Cardiac septum (tissue), 1 donor: ENCODE measurements around the gene CAMK2B. TPM values are rescaled to one million over a fixed set of nuclear protein-coding genes. Genes with fewer than 3 reads are reported as not detected.
"Not testable (repeated sequence)": the region's sequence is repeated elsewhere in the genome, so short reads cannot be mapped to it uniquely, and the experiment has no call there.

Source experiments
- DNase-seq: peaks from one replicate; pipeline ENCODE4 v3.0.0-alpha.2; 2020; ENCODE audit warnings: low spot score
- intact Hi-C: fragments of 100-400 bp; cut with DNase I; formaldehyde crosslinking; loops from one replicate; pipeline ENCODE4 v1.14.0; 2022
- total RNA-seq: library from RNA; stranded (reverse); fragmentation: NEBNext Ultra II Directional; extraction: Animal tissue kit (Norgen Biotek cat#: 25700); gene quantifications from one replicate; pipeline ENCODE4 v1.2.1, GENCODE V29; 2021
- donor health status: DM: no; HTN: no; CAD: no.

Gene CAMK2B
- total RNA-seq, 1 donor from 2014 or later, result 149 TPM

DNA sequence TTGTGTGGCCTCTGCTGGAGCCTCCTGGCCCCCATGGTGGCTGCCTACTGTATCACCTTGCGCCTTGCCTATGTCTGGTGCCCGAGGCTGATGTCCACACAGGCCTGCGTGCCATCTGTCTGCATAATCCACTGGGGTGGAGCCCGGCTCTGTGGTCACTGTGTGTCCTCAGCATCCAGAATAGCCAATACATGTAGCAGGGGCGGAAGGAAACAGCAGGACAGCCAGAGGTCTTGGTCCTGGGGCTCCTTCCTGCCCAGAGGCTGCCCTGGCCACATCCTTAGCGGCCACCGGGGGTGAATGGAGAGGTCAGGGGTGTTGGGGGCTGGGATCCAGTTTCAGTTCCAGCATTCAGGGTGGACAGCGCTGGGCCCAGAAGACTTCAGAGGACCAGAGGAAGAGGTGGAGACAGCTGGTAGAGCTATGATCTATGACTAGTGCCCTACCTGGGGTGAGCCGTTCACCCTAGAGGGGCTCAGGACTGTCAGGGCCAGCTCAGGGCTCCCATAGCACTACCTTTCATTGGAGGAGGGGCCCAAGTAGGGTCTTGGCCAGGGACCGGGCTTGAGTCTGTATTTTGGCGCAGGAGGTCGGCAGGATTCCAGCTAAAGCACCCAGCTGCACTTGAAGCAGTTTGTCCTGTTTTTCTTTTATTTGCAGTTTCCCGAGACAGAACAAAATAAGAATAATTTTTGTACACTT lies 108.7 kb downstream of the CAMK2B start:
- intact Hi-C loops, result no loop called here
- peak; percentile 69 for DNase-seq

DNA sequence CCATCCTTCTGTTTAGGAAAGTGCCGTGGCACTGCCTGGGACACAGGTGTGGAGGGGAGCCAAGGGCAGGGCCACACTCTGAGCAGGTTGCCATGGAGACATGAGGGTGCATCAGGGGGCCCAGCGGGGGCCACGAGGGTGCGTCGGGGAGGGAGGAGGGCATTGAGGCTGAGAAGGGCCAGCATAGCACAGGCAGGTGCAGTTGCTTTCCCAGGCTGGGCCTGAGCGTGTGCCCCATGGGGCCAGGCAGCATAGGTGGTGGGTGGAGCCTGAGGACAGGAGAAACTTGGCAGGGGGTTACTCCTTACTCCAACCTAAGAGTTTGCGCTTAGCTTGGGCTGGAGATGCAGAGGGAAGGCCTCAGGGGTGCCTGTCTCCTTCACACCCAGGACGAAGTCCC lies 109.4 kb downstream of the CAMK2B start:
- peak; percentile 70 for DNase-seq
- intact Hi-C loops, result no loop called here

DNA sequence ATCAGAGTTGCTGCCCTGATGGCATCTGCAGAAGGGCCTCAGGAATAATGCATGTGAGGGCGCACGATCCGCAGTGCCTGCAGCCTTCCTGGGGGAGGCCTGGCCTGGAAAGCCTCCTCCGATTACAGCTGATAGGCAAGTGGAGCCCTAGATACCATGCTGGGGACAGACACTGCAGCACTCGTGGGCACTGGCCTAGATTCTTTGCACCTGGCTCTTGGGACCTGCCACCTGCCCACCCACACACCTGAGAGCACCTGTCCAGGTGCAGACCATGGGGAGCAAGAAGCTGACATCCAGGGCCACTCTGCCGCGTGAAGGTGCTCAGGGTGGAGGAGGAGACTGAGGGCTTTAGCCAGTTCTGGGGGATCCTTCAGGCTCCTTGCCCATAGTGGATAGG lies 109.9 kb downstream of the CAMK2B start:
- no peak for DNase-seq
- intact Hi-C loops, result no loop called here

DNA sequence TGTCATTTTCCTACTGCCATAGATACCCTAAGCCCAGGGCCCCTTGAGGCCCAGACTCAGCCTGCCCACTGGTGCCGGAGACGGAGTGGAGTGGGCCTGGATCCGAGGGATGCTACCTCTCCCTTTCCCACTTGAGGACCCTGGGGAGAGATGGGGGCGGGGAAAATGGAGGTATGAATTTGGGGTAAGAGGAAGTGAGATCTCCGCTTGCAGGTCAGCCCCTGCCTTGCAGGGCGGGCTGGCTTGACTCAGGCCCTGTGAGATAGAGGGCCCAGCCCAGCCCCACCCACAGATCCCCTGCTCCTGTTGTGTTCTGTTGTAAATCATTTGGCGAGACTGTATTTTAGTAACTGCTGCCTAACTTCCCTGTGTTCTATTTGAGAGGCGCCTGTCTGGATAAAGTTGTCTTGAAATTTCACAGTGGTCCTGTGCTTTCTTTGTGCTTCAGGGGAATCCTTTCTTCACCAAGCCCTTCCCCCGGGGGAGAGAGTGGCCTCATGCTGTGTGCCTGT lies 111.5 kb downstream of the CAMK2B start:
- DNase-seq, result no peak
- intact Hi-C loops, result no loop called here

DNA sequence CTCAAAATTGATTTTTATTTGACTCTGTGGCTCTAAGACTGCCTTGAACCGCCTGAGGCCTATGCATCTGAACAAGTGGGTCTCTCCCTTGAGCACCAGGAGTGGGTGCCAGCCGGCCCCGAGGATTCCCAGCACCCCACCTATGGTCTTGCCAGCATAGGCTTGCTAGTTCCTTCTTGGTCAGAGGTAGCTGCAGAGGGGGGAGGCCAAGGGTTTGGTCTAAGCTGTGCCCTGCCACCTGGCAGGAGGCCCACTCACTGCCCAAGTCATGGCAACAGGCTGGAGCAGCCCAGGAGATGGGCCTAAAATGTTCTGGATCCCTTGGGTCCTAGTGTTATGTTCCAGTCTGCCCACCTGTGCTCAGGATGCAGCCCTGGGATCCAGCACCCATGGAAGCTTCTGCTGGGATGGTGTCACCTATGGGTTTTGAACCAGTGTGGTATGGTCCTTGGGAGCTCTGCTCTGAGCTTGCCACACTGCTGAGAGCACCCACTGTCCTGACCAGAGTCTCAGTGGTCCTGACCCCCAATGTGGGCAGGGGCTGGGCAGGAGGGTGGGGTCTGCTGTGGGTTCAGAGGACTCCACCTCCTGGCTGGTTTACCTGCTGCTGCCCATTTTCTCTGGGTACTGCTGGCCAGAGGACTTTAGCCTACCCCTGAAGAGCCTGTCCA lies 112.1 kb downstream of the CAMK2B start:
- DNase-seq, result peak; percentile 72
- intact Hi-C loops, result no loop called here

DNA sequence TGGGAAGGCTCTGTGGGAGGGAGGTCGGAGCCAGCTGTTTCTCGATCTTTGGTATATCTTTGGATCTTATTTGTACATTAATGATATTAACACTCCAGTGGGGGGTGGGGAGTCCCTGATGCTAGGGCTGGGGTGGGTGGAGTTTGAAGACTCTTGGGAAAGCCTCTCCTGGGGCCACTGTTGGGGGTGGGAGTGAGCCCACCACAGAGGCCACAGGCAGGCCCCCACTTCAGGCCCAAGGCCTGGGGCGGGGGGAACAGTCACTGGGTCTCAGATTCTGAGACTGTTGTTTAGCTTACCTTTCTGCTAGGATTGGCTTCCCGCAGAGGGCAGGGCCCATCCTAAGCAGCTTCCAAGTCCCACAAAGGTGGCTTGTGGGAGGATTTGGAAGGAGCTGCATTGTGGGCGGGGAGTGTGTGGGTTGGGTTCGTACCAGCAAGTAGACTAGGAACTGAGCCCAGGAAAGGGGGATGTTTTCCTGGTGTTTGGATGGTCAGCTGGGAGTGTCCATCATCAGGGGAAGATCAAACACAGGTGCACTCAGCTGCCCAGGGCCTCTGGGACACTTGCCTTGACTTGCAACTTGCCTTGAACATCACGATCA lies 112.7 kb downstream of the CAMK2B start:
- DNase-seq, result no peak
- intact Hi-C loops, result no loop called here

DNA sequence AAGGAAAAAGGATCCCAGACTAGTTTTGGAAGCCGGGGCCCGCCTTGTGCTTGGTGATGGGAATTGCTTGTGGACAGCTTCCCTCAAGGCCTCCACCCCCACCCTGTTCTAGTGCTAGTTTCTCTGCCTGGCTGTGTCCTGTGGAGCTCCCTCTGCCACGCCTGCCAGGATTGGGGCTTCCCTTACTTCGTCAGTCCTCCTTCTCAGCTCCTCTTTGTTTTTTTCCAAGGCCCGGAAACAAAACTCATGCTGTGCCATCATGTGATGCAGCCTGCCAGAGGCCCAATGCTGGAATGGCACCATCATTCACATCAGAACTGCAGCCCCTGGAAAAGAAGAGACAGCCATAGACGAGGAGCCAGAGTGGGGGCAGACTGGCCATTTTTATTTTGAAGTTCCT lies 113.4 kb downstream of the CAMK2B start:
- no peak for DNase-seq
- intact Hi-C loops, result no loop called here

DNA sequence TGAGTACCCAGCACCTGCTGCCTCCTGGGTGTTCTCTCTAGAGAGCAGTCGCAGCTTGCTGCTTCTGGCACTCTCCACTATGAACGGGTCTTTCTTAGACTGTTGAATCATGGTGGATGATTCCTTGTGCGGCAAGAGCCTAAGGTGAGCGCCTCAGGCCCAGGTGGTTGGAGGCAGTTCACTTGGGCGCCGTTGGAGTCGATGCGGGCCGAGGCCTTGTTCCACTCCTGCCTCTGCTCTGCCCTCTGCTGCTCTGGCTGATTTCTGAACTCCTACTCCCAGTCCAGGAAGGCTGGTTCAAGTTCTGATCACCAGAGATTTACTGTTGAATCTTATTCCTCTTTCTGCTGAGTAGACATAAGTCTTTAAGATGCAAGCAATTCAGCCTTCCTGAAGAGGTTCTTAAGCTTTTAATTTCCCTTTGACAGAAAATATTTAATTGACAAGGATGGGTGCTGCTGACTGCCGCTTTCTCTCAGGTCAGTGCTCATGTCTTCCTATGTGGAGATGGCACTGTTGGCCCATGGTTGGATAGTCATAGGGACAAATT lies 114.2 kb downstream of the CAMK2B start:
- intact Hi-C loops, result no loop called here

DNA sequence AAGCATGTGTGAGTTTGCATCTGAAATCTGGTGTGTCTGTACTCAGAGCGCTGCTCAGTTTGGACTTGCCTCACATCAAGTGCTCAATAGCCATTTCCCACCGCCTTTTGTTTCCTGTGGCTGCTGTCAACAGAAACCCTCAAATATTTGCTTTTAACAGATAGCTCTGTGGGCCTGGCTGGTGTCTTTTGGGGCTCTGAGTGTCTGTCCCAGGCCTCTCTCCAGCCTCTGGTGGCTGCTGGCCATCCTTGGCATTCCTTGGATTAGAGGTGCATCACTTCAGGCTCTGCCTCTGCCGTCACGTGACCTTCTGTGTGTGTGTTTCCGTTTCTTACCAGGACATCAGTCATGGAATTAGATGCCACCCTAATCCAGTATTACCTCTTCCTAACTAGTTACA lies 115.3 kb downstream of the CAMK2B start:
- intact Hi-C loops, result no loop called here
- peak; percentile 63 for DNase-seq

More for the DNA sequence above, 114.2 kb downstream of the CAMK2B start:
- DNase-seq, result no peak

DNA sequence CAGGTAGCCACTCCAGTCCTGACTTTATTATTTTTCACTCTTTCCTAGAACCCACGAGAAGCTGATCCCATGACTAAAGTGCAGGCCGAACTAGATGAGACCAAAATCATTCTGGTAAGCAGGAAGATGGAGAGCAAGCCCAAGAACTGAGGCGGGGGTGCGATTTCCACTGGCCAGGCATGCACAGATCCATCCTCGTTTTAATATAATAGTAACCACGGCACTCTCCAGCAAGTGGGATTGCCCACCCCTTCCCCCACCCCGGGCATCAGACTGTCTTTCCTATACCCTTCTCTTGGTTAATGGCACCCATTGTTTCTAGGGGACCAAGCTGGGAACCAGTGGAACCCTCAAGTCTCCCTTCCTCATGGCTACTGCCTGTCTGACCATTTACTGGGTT lies 117.3 kb downstream of the CAMK2B start:
- DNase-seq, result no peak
- intact Hi-C loops, result no loop called here

DNA sequence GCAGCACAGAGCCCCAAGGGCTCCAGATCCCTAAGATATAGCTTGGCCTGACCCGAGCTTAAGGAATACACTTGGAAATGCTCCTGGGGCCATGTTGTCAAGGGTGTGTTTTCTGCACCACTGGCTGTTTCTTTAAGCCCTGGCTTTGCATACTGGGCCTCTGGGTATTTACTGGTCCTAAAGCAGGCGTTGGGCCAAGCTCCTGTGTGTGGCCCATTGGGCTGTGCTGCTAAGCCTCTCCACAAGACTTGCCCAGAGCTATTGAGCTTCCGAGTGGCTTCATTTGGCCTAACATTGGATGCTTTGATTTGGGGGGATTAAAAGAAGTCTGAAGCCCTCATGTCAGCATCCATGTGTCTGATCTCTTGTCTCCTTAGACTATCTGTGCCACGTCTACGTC lies 119.4 kb downstream of the CAMK2B start:
- intact Hi-C loops, result no loop called here
- no peak for DNase-seq

DNA sequence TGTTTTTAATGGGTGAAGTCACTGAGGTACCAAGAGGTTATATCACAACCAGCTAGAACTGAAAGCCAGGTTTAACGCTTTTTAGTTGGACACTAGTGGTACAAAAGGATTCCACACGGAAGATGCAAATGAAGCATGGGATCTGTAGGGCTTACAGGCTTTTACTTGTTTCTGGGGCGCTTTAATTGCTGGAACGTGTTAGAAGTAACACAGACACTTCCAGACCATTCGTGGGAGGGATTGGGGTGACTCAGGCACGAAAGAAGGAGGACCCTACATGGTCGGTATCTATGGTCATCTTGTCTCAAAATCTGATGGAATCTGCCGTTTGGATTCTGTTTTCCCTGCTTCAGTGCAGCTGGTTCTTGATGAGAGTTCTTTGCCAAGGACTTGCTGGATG lies 123.6 kb downstream of the CAMK2B start:
- intact Hi-C loops, result loop anchor here (5.0 kb wide), 1 partner anchor 80 kb away; the partner anchor contains the start of gene POLD2
- DNase-seq, result no peak

DNA sequence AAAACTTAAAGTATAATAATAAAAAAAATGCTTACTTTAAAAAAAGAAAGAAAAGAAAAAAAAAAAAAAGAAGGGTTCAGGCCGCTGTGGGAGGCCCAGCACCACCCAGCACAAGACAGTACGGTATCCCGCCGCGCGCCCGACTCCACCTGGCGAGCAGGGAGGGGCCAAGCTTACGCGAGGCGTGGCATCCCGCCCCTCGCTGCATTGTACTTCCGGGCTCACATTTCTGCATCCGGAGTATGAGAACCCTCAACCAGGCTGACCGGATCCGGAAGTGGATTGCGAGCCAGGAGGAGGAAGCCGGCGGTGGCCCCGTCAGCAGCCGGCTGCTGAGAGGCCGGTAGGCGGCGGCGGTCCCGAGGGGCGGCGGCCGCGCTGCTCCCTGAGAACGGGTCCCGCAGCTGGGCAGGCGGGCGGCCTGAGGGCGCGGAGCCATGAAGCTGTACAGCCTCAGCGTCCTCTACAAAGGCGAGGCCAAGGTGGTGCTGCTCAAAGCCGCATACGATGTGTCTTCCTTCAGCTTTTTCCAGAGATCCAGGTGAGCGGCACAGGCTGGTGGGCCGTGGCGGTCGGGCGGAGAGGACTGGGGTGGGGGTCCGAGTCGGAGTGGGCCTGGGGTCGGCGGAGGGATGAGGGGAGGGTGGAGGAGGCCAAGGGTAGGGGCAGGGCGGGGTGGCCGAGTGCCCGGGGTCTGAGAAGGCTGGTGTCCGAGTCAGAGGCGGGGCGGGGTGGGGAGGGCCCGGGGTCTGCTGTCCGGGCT lies 124.5 kb downstream of the CAMK2B start, which contains the start of gene YKT6:
YKT6 (plus strand) TSS at position 280 of the 763 bp plus-strand sequence; CDS start at position 438, 158 bp downstream.
- peak; percentile 98 for DNase-seq
- intact Hi-C loops, result loop anchor here (5.0 kb wide), 1 partner anchor 79 kb away; the partner anchor contains the start of gene POLD2

DNA sequence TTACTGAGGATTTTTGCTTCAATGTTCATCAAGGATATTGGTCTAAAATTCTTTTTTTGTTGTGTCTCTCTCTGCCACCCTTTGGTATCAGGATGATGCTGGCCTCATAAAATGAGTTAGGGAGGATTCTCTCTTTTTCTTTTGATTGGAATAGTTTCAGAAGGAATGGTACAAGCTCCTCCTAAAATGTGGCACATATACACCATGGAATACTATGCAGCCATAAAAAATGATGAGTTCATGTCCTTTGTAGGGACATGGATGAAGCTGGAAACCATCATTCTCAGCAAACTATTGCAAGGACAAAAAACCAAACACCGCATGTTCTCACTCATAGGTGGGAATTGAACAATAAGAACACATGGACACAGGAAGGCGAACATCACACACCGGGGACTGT lies 125.2 kb downstream of the CAMK2B start:
- not testable (repeated sequence) for DNase-seq
- intact Hi-C loops, result loop anchor here (5.0 kb wide), 1 partner anchor 78 kb away; the partner anchor contains the start of gene POLD2

DNA sequence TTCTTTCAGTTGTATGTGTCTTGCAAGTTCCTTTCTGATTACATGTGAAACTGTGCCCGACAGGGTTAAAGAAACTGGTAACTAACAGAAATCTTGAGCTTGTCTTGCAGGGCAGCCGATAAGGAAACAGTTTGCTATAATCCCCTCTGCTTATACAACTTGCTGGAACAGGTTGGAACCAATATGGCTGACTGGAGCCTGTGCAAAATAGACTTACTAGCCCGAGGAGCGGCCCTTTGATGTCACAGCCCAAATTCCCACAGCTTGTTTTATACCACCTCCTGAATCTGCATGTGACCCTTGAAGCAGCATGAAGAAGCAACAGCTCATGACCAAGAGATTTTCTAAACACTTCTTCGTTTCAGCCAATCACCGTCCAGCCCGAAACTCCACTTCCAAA lies 127.9 kb downstream of the CAMK2B start:
- intact Hi-C loops, result loop anchor here (2.0 to 5.0 kb wide), 3 partner anchors 65 to 175 kb away; no protein-coding TSS in a partner anchor
- no peak for DNase-seq

DNA sequence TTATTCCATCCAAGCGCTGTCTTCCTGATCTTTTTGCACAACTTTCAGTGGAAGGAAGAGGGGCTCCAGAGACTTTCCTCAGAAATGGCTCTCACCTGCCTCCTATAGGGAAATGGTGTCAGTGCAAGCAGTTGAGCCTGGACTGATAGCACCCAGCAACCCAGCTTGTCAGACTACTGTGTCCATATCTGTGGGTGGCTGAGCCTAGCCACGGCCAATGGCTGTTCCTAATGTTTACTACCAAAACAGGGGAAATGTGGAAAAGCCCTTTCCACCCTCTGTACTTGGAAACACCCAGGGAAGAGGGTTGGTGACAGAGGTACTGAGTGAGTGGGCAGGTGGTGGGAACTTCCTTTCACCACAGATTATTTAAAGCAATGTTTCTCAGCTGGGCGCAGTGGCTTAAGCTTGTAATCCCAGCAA lies 128.9 kb downstream of the CAMK2B start:
- intact Hi-C loops, result loop anchor here (2.0 to 5.0 kb wide), 3 partner anchors 64 to 174 kb away; no protein-coding TSS in a partner anchor
- no peak for DNase-seq

DNA sequence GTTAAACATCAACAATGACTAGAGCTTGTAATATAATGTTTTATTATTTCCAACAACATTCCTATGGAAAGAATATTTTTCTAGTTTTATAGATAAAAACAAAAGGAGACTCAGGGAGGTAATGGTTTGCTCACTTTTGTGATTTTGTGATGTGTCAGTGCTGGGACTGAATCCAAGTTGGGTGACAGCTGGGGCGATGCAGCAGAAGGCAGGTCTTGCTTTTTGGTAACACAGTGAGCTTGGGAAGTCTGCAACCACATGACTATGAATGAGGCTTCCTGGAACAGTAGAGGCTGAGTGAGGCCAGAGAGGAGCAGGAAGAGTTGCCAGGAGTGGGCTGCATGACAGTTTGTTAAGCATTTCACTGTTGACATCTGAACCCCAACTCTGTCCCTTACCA lies 129.5 kb downstream of the CAMK2B start:
- intact Hi-C loops, result loop anchor here (2.0 to 5.0 kb wide), 3 partner anchors 64 to 174 kb away; no protein-coding TSS in a partner anchor

DNA sequence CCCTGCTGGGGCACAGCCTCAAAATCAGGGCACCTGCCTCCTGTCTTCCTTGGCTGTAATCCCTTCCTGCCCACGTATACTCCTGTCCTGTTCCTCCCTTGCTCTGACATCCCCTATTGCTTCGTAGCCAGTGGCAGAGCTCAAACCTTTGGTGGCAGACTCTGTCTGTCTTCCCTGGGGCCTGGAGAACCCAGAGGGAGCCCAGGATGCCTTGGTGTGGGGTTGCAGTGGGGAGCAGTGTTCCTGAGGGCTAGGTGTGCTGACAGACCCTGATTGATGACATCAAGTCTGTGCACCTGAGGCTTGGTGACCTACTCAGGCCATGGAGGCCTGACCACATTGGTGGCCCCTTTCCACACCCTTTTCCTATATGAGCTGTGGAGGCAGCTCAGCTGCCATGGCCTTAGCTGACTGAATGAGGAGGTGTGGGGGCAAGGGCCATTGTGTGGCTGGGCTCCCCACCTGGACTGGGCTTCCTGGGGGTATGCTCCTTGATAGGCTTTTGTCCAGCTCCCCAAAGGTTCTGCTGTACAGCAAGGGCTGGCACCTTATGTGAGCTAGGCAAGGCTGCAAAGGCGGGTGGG lies 130.7 kb downstream of the CAMK2B start:
- intact Hi-C loops, result loop anchor here (5.0 kb wide), 2 partner anchors 62 to 172 kb away; no protein-coding TSS in a partner anchor

More for the DNA sequence above, 129.5 kb downstream of the CAMK2B start:
- DNase-seq, result no peak

DNA sequence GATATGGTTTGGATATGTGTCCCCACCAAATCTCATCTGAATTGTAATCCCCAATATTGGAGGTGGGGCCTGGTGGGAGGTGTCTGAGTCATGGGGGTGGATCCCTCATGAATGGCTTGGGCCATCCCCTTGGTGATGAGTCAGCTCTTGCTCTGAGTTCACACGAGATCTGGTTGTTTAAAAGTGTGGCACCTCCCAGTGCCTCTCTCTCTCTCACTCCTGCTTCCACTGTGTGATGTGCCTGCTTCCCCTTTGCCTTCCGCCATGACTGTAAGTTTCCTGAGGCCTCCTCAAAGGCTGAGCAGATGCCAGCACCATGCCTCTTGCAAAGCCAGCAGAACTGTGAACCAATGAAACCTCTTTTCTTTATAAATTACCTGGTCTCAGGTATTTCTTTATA lies 131.3 kb downstream of the CAMK2B start:
- no peak for DNase-seq
- intact Hi-C loops, result no loop called here

More for the DNA sequence above, 130.7 kb downstream of the CAMK2B start:
- no peak for DNase-seq
